Body of pancreas (tissue), 4 donors: Measurements from ENCODE around the gene DNAJC8. TPM values are rescaled to one million over a fixed set of nuclear protein-coding genes. Genes with fewer than 3 reads are reported as not detected.

Experiments
- ATAC-seq: fragments of 150-250 bp; one replicate; pipeline ENCODE4 v1.9.1; 2016
- DNase-seq, 4 donors: peaks; one replicate each; pipeline ENCODE4 v3.0.0-alpha.2; 2019
- H3K27ac ChIP-seq, 4 donors: fragments of 200-600 bp; sonication (generic); 1 replicate in 3 of 4; 2 replicates in 1 of 4; pipeline versions ENCODE4 v1.5.1 to v1.6.1; 2016 to 2019; ENCODE audit warnings: mild to moderate bottlenecking in 1 of 4, mixed read lengths in 1 of 4, moderate library complexity in 1 of 4
- H3K27me3 ChIP-seq, 2 donors: fragments of 200-600 bp; sonication (generic); one replicate each; pipeline ENCODE4 v1.6.0; 2016; ENCODE audit warnings: mild to moderate bottlenecking in 1 of 2
- H3K36me3 ChIP-seq, 2 donors: fragments of 200-600 bp; sonication (generic); replicated peaks in 1 of 2; 2 replicates each; pipeline ENCODE4 v1.5.1; 2016; ENCODE audit warnings: low read depth in 2 of 2; ENCODE audit not compliant: insufficient read depth in 1 of 2
- H3K4me1 ChIP-seq: fragments of 200-600 bp; sonication (generic); one replicate; pipeline ENCODE4 v1.6.0; 2016
- H3K4me3 ChIP-seq, 2 donors: fragments of 200-600 bp; sonication (generic); 1 replicate in 1 of 2; 2 replicates in 1 of 2; pipeline ENCODE4 v1.5.1; 2016 to 2019
- H3K9me3 ChIP-seq, 3 donors: fragments of 200-600 bp; sonication (generic); 1 replicate in 2 of 3; 2 replicates in 1 of 3; pipeline ENCODE4 v1.5.1; 2016
- POLR2A ChIP-seq, 3 donors: fragments of 450-650 bp; IDR thresholded peaks; one replicate each; pipeline ENCODE4 v1.6.1; 2016; ENCODE audit warnings: antibody characterized with exemption in 3 of 3, mild to moderate bottlenecking in 2 of 3
- WGBS, 2 donors: methylation state at CpG; one replicate each; pipeline ENCODE4 v1.1.5; 2017; 5-methylcytosine and 5-hydroxymethylcytosine counted together
- intact Hi-C: fragments of 100-400 bp; cut with DNase I; formaldehyde crosslinking; loops from one replicate; pipeline ENCODE4 v1.15.1; 2023
- total RNA-seq, 2 donors: library from RNA; depleted of rRNA; stranded (reverse); fragments of >200 nt; gene quantifications; one replicate each; pipeline ENCODE4 v1.1.0, GENCODE V29; 2016
- TF ChIP-seq, protein P1 (sequence below), 7 experiments: fragments of 450-650 bp in 4 of 7; fragments of 200-600 bp in 3 of 7; sonication (generic) in 3 of 7; IDR thresholded peaks; one replicate each; pipeline ENCODE4 v1.5.1; 2016 to 2019; ENCODE audit warnings: antibody characterized with exemption in 7 of 7

The DNAJC8 gene
- total RNA-seq, 2 donors from 2014 or later: 18.7 to 53.1 TPM

DNA sequence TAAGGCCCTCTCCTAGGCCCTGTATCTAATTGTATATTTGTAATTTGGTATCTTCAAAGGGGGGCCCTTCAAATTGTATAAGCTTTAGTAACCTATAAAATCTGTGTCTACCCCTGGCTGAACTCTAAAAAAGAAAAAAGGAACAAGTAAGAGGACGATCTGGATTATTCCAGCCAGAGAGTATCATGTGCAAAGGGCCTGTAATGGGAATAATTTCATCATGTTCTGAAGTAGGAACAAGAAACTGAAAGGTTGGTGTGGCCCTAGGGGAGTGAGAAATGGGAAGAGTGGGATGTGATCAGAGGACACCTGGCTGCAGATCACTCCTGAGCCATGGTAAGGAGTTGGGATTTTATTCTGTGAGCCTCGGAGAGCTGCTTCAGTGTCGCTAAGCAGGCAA is 71.1 kb downstream of the DNAJC8 start:
- WGBS, 2 donors: 72 to 87% methylated on average over 3 of the region's 3 CpGs
- H3K27me3 ChIP-seq: no peaks in the 10 kb centered on the region
- peak overlapping the region in 1 of 4 donors; percentile 32 for H3K27ac ChIP-seq
- no peak overlapping the region for H3K4me3 ChIP-seq
- no peak for DNase-seq
- H3K36me3 ChIP-seq: no peaks in the 10 kb centered on the region
- H3K4me1 ChIP-seq: no peaks in the 10 kb centered on the region
- intact Hi-C loops: no loop called here
- H3K9me3 ChIP-seq: no peaks in the 10 kb centered on the region
- ATAC-seq: no peak
- TF ChIP-seq, protein P1, sequence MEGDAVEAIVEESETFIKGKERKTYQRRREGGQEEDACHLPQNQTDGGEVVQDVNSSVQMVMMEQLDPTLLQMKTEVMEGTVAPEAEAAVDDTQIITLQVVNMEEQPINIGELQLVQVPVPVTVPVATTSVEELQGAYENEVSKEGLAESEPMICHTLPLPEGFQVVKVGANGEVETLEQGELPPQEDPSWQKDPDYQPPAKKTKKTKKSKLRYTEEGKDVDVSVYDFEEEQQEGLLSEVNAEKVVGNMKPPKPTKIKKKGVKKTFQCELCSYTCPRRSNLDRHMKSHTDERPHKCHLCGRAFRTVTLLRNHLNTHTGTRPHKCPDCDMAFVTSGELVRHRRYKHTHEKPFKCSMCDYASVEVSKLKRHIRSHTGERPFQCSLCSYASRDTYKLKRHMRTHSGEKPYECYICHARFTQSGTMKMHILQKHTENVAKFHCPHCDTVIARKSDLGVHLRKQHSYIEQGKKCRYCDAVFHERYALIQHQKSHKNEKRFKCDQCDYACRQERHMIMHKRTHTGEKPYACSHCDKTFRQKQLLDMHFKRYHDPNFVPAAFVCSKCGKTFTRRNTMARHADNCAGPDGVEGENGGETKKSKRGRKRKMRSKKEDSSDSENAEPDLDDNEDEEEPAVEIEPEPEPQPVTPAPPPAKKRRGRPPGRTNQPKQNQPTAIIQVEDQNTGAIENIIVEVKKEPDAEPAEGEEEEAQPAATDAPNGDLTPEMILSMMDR (IDR thresholded peaks at IDR 0.05): no peak

GRCh38 chr1:28160782-28161266 is 72.0 kb downstream of the DNAJC8 start:
- Histone ChIP-seq H3K27me3 (no peaks in the 10 kb centered on the region), H3K9me3 (no peaks in the 10 kb centered on the region), H3K36me3 (no peaks in the 10 kb centered on the region), H3K4me3 (no peak overlapping the region), H3K4me1 (no peaks in the 10 kb centered on the region), H3K27ac (peak overlapping the region in 1 of 4 donors; percentile 44)
- 81 to 83% methylated on average over 5 of the region's 5 CpGs for WGBS, 2 donors
- no peak for TF ChIP-seq POLR2A (IDR thresholded peaks at IDR 0.05)
- TF ChIP-seq, protein P1 (IDR thresholded peaks at IDR 0.05): no peak
- intact Hi-C loops: no loop called here
- no peak for DNase-seq
- ATAC-seq: peak; percentile 50

- Histone ChIP-seq H3K27ac (peak overlapping the region in 1 of 4 donors; percentile 9), H3K4me3 (no peak overlapping the region), H3K9me3 (no peaks in the 10 kb centered on the region), H3K4me1 (no peaks in the 10 kb centered on the region), H3K36me3 (no peaks in the 10 kb centered on the region), H3K27me3 (no peaks in the 10 kb centered on the region)
- ATAC-seq (no peak), DNase-seq (no peak)
- intact Hi-C loops: no loop called here
- WGBS, 2 donors: 72 to 82% methylated on average over 7 of the region's 7 CpGs
- TF ChIP-seq, protein P1 (IDR thresholded peaks at IDR 0.05): no peak
- no peak for TF ChIP-seq POLR2A (IDR thresholded peaks at IDR 0.05)
Observed at GRCh38 chr1:28159680-28160079, 73.1 kb downstream of the DNAJC8 start.

DNA sequence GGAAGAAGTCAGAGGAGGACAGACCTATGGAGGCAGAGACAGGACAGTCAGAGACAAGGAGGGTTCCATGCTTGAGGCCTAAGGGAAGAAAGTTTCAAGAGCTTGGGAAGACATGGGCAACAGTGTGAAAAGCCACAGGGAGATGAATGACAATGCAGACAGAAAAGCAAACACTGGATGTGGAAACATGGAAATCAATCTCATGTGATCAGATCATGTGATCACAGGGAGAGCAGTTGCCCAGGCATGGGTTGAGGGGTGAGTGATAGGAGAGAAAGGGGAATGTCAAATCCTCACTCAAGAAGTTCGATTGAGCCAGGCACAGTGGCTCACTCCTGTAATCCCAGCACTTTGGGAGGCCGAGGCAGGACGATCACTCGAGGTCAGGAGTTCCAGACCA is 73.6 kb downstream of the DNAJC8 start:
- intact Hi-C loops: no loop called here
- no peaks in the 10 kb centered on the region for H3K36me3 ChIP-seq
- TF ChIP-seq POLR2A (IDR thresholded peaks at IDR 0.05): no peak
- TF ChIP-seq, protein P1 (IDR thresholded peaks at IDR 0.05): no peak
- H3K4me1 ChIP-seq: no peaks in the 10 kb centered on the region
- H3K27me3 ChIP-seq: no peaks in the 10 kb centered on the region
- DNase-seq (no peak), ATAC-seq (no peak)
- no peak overlapping the region for H3K27ac ChIP-seq
- H3K9me3 ChIP-seq: no peaks in the 10 kb centered on the region
- no peak overlapping the region for H3K4me3 ChIP-seq
- WGBS, 2 donors: 85% methylated on average over 4 of the region's 4 CpGs

GRCh38 chr1:28157894-28158293 is 74.9 kb downstream of the DNAJC8 start:
- ATAC-seq (no peak), DNase-seq (no peak)
- WGBS, 2 donors: 89% methylated on average over 8 of the region's 8 CpGs
- Histone ChIP-seq H3K27me3 (no peaks in the 10 kb centered on the region), H3K27ac (no peak overlapping the region), H3K9me3 (no peaks in the 10 kb centered on the region), H3K4me1 (no peaks in the 10 kb centered on the region), H3K4me3 (no peak overlapping the region), H3K36me3 (no peaks in the 10 kb centered on the region)
- intact Hi-C loops: no loop called here
- TF ChIP-seq, protein P1 (IDR thresholded peaks at IDR 0.05): no peak
- TF ChIP-seq POLR2A (IDR thresholded peaks at IDR 0.05): no peak
